NK-92 (cell line): Measurements from ENCODE around the gene MAN2A2.

Experiments used
- DNase-seq: peaks from one replicate; lab custom pipeline; 2025; ENCODE audit not compliant: unreplicated experiment; lab: John Stamatoyannopoulos, UW

The MAN2A2 gene

GRCh38 chr15:90902840-90903732 is at the start of gene MAN2A2:
Gene MAN2A2 (plus strand): TSS chr15:90903302. CDS start chr15:90904208, 906 bp downstream.
- no peak for DNase-seq

DNA sequence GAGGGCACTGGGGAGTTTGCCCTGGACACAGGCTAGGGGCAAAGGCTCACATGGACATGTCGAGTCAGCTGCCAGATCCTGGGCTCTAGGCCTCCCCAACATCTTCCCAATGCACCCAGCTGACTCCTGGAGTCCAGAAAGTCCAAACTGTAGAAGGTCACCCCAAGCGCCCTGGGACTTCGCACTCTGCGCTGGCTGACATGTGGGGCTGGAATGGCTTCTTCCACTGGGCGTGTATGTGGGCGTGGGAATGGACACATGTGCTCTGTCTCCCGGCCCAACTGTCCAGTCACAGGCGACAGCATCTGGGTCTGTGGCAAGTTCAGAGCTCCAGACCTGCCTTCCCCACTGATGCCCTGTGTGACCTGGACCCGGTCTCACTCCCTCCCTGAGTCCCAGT is 48.0 kb upstream of the MAN2A2 start:
- no peak for DNase-seq

DNA sequence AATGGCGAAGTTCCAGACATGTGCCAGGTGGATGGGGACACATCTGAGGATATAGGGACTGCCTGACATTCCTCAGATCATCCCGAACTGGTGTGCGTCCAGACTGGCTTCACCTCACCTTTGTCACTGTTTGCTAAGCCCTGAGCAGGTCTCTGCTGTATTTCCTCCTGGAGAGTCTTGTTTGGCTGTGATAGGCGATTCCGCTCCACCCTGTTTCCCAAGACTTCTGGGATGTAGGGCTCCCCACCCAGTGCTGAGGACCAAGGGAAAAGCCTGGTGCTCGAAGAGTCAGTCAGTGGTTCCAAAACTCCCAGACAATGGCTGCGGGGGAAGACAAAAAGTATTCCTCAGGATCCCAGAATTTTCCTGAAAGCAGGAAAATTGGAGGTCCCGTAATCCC is 45.8 kb upstream of the MAN2A2 start:
- DNase-seq = no peak

- DNase-seq = no peak
Observed at GRCh38 chr15:90857883-90858443, 45.1 kb upstream of the MAN2A2 start.

DNA sequence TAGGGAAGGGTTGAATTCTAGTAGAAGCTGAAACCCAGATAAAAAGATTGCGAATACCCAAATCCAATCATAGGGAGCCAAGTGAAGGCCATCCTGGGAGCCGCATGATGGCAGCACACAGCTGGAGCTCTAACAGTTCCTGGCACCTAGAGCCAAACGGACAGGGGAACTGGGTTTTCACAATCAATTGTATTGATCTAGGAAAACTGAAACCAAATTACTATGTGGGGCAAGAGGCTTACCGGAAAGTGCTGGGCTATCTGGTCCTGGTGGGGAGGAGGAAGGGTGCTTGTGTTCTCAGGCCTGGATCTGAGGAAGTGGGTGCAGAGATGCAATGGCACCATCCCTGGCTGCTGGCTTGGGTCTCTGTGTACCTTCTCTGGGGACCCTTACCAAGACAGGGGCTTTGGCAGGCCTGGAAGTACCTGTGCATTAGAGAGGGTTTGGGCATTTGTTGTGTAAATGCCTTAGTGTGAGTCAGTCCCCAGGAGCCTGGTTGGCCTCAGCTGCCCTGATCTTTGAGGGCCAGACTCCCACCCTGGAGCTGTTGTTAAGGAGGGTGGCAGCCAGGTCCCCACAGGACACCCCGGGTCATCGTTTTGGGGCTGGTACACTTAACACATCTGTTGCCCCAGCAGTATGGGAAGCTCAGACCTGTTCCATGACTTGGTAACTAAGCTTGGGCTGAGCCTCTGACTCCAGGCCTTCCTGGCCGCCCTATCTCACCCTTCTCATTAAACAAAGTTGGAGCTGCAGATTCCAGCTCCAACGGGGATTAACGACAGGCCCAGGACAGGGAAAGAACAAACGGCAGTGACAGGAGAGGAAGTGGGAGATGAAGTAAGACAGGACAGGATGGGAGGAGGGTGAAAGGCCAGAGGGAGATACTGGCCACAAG is 43.6 kb upstream of the MAN2A2 start:
- no peak for DNase-seq

GRCh38 chr15:90860450-90860849 is 42.7 kb upstream of the MAN2A2 start:
- no peak for DNase-seq

- no peak for DNase-seq
Observed at GRCh38 chr15:90860942-90861675, 42.0 kb upstream of the MAN2A2 start.

- no peak for DNase-seq
Observed at GRCh38 chr15:90862487-90862886, 40.6 kb upstream of the MAN2A2 start.

DNA sequence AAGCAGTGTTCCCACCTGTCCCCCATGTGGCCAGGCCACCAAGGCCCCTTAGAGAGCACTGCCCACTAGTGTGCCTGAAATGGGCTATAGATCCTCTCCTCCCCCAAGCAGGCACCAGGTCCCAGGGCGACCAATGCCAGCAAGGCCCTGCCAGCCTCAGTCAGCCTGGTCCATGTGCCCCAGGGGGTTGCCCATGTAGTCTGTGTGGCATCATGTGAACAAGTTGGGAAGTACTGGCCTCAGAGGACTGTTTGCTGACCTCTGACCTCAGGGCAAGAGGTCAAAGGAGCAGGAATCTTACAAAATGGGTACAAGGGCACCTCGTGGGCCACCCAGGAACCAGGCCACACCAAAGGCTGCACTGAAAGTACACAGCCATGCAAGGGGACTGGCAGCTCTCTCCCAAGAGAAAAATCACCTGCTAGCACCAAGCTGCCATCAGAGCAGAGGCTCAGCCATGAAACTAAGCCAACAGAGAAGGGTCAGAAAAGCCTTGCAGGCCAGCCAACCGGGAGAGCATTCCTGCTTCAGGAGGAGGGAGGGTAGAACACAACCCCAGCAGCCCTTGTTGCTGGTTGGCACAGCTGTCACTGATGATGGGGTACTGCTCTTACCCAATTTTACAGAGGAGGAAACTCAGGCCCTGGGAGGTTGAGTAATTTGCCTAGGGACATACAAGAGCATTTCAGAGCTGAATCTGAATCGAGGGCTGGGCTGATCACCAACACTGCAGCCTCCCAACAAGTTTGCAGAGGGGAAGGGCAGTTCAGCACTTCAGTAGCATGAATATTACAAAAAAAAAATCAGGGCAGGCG is 39.9 kb upstream of the MAN2A2 start:
- DNase-seq = no peak

GRCh38 chr15:90863987-90864386 is 39.1 kb upstream of the MAN2A2 start:
- no peak for DNase-seq

DNA sequence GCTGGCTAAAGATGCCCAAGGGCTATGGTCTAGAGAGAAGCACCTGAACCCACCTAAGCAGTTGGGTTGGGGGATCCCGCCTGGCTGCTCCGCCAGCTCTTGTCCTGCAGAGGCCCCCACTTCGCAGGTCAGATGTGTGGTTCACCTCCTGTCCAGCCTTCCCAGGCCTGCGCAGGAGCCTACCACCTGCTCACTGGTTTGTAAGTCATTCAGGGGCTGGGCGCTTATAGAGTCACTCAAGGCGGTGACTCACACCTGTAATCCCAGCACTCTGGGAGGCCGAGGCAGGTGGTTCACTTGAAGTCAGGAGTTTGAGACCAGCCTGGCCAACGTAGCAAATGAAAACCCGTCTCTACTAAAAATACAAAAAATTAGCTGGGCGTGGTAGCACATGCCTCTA is 38.6 kb upstream of the MAN2A2 start:
- DNase-seq = no peak

- DNase-seq = no peak
Observed at GRCh38 chr15:90865702-90866101, 37.4 kb upstream of the MAN2A2 start.

- DNase-seq = no peak
Observed at GRCh38 chr15:90866161-90866715, 36.9 kb upstream of the MAN2A2 start.

DNA sequence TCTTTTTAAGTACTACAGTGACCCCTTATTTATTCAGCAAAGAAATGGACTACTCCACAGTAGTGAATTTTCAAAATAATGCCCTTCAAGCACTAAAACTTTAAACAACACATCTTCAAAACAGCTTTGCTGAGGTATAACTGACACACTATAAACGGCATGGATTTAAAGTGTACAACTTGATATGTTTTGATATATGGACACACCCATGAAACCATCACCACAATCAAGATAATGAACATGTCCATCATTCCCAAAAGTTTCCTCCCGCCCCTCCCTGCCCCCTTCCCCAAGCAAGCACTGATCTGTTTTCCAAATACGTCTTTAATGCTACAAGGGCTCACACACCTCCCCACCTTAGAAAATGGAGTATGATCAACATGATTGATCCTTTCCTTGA is 36.3 kb upstream of the MAN2A2 start:
- DNase-seq = no peak

GRCh38 chr15:90868261-90868689 is 34.8 kb upstream of the MAN2A2 start, which contains the start of gene FURIN:
Gene FURIN (plus strand): TSS chr15:90868588. CDS start chr15:90875741, 7,153 bp downstream.
- DNase-seq = no peak

- no peak for DNase-seq
Observed at GRCh38 chr15:90869140-90869541, 34.0 kb upstream of the MAN2A2 start.

- DNase-seq = no peak
Observed at GRCh38 chr15:90869601-90870353, 33.3 kb upstream of the MAN2A2 start.

GRCh38 chr15:90870354-90871138 is 32.6 kb upstream of the MAN2A2 start:
- DNase-seq = no peak
